ENCODE data around the gene CNTNAP2. TPM values are rescaled to one million over a fixed set of nuclear protein-coding genes. Genes with fewer than 3 reads are reported as not detected.

CNTNAP2 gene
- total RNA-seq, 1 experiment from 2014 or later, result 64.5 TPM

DNA sequence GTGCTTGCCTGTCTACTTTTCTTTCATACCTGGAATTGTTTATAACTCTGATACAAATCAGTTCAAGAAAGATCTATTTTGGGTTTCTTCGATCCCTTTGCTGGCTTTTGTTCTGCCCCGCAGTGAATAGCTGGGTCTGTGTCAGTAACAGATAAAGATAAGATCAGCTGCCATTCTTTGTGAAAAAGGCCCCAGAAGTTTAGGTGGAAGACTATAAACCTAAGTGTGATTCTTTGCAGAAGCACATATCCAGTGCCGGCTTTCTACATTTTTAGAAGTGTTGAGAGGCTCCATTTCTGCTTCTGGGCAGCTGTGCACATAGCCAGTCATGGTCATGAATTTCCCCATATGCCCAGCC is 1787.6 kb downstream of the CNTNAP2 start:
- H3K4me3 Mint-ChIP-seq, result no peak overlapping the region
- H4K20me1 ChIP-seq (ENCODE audit: control insufficient read depth, insufficient read depth, insufficient read length), result no peaks in the 10 kb centered on the region
- H3K4me1 ChIP-seq (ENCODE audit: insufficient read depth, low read length), result no peaks in the 10 kb centered on the region
- no peaks in the 10 kb centered on the region for H3K9me3 ChIP-seq (ENCODE audit: control insufficient read depth, low read depth, low read length)
- no peak overlapping the region for H3K9ac ChIP-seq (ENCODE audit: extremely low read depth, insufficient read length, low read length)
- no peaks in the 10 kb centered on the region for H3K79me1 ChIP-seq (ENCODE audit: insufficient read depth, low read depth, low read length, poor library complexity, severe bottlenecking)
- no peak overlapping the region for H3K14ac ChIP-seq (ENCODE audit: insufficient read depth, low read length)
- H2AK5ac ChIP-seq (ENCODE audit: insufficient read length, low read length), result no peak overlapping the region
- TF ChIP-seq, protein P1, sequence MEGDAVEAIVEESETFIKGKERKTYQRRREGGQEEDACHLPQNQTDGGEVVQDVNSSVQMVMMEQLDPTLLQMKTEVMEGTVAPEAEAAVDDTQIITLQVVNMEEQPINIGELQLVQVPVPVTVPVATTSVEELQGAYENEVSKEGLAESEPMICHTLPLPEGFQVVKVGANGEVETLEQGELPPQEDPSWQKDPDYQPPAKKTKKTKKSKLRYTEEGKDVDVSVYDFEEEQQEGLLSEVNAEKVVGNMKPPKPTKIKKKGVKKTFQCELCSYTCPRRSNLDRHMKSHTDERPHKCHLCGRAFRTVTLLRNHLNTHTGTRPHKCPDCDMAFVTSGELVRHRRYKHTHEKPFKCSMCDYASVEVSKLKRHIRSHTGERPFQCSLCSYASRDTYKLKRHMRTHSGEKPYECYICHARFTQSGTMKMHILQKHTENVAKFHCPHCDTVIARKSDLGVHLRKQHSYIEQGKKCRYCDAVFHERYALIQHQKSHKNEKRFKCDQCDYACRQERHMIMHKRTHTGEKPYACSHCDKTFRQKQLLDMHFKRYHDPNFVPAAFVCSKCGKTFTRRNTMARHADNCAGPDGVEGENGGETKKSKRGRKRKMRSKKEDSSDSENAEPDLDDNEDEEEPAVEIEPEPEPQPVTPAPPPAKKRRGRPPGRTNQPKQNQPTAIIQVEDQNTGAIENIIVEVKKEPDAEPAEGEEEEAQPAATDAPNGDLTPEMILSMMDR (conservative IDR thresholded peaks at IDR 0.05), result no peak
- H2BK15ac ChIP-seq (ENCODE audit: low read depth, low read length), result no peak overlapping the region
- H3K18ac ChIP-seq (ENCODE audit: insufficient read length, low read depth, low read length), result no peak overlapping the region
- H3K27me3 Mint-ChIP-seq (ENCODE audit: low read depth), result no peaks in the 10 kb centered on the region
- no peak overlapping the region for H2AFZ ChIP-seq (ENCODE audit: low read length)
- no peak overlapping the region for H4K91ac ChIP-seq (ENCODE audit: insufficient read length, low read depth, low read length)
- H3K36me3 Mint-ChIP-seq (ENCODE audit: insufficient read depth in 1 of 3, low read depth in 3 of 3), result no peaks in the 10 kb centered on the region; a peak in 2 of 7 replicates
- H3K4ac ChIP-seq (ENCODE audit: low read depth, low read length), result no peak overlapping the region
- no peak overlapping the region for H4K5ac ChIP-seq (ENCODE audit: insufficient read length, low read depth, low read length)
- no peak overlapping the region for H2BK120ac ChIP-seq (ENCODE audit: low read depth, low read length, poor library complexity, severe bottlenecking)
- no peaks in the 10 kb centered on the region for H3K23me2 ChIP-seq (ENCODE audit: insufficient read length, low read depth, low read length, poor library complexity, severe bottlenecking)
- H3K27me3 ChIP-seq (ENCODE audit: insufficient read depth, low read length), result no peaks in the 10 kb centered on the region
- peak overlapping the region in 1 of 3 experiments; percentile 80; a peak in 2 of 7 replicates for H3K27ac Mint-ChIP-seq
- H3K27ac ChIP-seq (ENCODE audit: insufficient read length, low read depth, low read length), result no peak overlapping the region
- no peak for DNase-seq
- no peak overlapping the region for H3K56ac ChIP-seq (ENCODE audit: insufficient read length, low read depth, low read length)
- H3K23ac ChIP-seq (ENCODE audit: insufficient read length, low read depth, low read length), result no peak overlapping the region
- no peak overlapping the region for H3K4me2 ChIP-seq (ENCODE audit: insufficient read depth, insufficient read length, low read length)
- H2BK20ac ChIP-seq (ENCODE audit: low read depth, low read length, poor library complexity, severe bottlenecking), result no peak overlapping the region
- H4K8ac ChIP-seq (replicated peaks; ENCODE audit: insufficient read length, low read depth, low read length), result no peak overlapping the region
- H2BK5ac ChIP-seq (ENCODE audit: insufficient read length, low read length), result no peak overlapping the region
- H3T11ph ChIP-seq (ENCODE audit: low read length), result no peak overlapping the region
- H3K9me3 Mint-ChIP-seq, result peaks cover 0 to 3% of the 10 kb centered on the region in 2 experiments; a peak in 1 of 5 replicates
- no peaks in the 10 kb centered on the region for H3K79me2 ChIP-seq (ENCODE audit: insufficient read depth, low read length)
- H2BK12ac ChIP-seq (ENCODE audit: insufficient read length, low read depth, low read length), result no peak overlapping the region
- H3K4me1 Mint-ChIP-seq, result peaks cover 15 to 25% of the 10 kb centered on the region in 2 experiments
- WGBS (ENCODE audit: extremely low coverage, insufficient read length, low lambda C conversion rate), result no CpG with 5 or more reads among the region's 3 CpGs
